T-cell (primary cell): Measurements from ENCODE around the gene PIEZO2. TPM values are rescaled to one million over a fixed set of nuclear protein-coding genes. Genes with fewer than 3 reads are reported as not detected.

Experiments used
- ATAC-seq, 4 experiments: fragments of 200-7000 bp in 3 of 4; fragments of 150-1000 bp in 1 of 4; cut with Tn5 transposase; replicated peaks in 1 of 4; 1 replicate in 3 of 4; 2 replicates in 1 of 4; pipeline ENCODE4 v1.10.0; 2021; ENCODE audit warnings: moderate library complexity in 3 of 4, mild to moderate bottlenecking in 2 of 4, moderate number of reproducible peaks in 1 of 4
- CTCF ChIA-PET, 2 donors: fragments of 300-600 bp; sonication (Branson Sonifier 250); formaldehyde crosslinking; loops; one replicate each; lab custom pipeline; 2022; ENCODE audit warnings: antibody characterized with exemption in 2 of 2; lab: Charles Lee
- POLR2A ChIA-PET, 2 donors: fragments of 300-600 bp; sonication (Branson Sonifier 250); formaldehyde crosslinking; loops; one replicate each; lab custom pipeline; 2022; ENCODE audit warnings: antibody characterized with exemption in 2 of 2; lab: Charles Lee
- DNase-seq, 35 experiments: peaks; one replicate each; pipeline versions ENCODE4 v3.0.0 to v3.0.0-alpha.2; 2013 to 2023
- H3K27ac ChIP-seq: one replicate; pipeline ENCODE4 v1.5.1; 2013; ENCODE audit warnings: low read length
- H3K27me3 ChIP-seq, 2 experiments: replicated peaks in 1 of 2; 1 replicate in 1 of 2; 2 replicates in 1 of 2; pipeline versions ENCODE4 v1.6.1 to v1.7.0; 2013; ENCODE audit warnings: low read length in 1 of 2, mixed read lengths in 1 of 2; ENCODE audit not compliant: control insufficient read depth in 2 of 2, insufficient read depth in 2 of 2; ENCODE audit errors: extremely low read depth in 1 of 2
- H3K36me3 ChIP-seq, 2 donors: 1 replicate in 1 of 2; 2 replicates in 1 of 2; pipeline versions ENCODE4 v1.6.1 to v1.7.0; 2013; ENCODE audit warnings: low read length in 1 of 2; ENCODE audit not compliant: control insufficient read depth in 2 of 2, insufficient read depth in 1 of 2; ENCODE audit errors: extremely low read depth in 1 of 2
- H3K4me1 ChIP-seq, 2 experiments: 1 replicate in 1 of 2; 2 replicates in 1 of 2; pipeline versions ENCODE4 v1.6.1 to v1.7.0; 2013; ENCODE audit warnings: low read length in 2 of 2, mixed read lengths in 1 of 2; ENCODE audit not compliant: insufficient read depth in 2 of 2, control insufficient read depth in 1 of 2; ENCODE audit errors: extremely low read depth in 1 of 2
- H3K4me3 ChIP-seq, 2 donors: 1 replicate in 1 of 2; 2 replicates in 1 of 2; pipeline versions ENCODE4 v1.5.1 to v1.7.0; 2013; ENCODE audit warnings: mild to moderate bottlenecking in 2 of 2, low read length in 1 of 2, moderate library complexity in 1 of 2; ENCODE audit not compliant: control insufficient read depth in 1 of 2; ENCODE audit errors: extremely low read depth in 1 of 2
- H3K9me3 ChIP-seq: 2 replicates; pipeline ENCODE4 v1.7.0; 2013
- H3K27ac Mint-ChIP-seq, 2 donors: one replicate each; pipeline ENCODE4 v1.8.0; 2020 to 2021; ENCODE audit warnings: mild to moderate bottlenecking in 2 of 2, mixed read lengths in 2 of 2
- H3K27me3 Mint-ChIP-seq, 2 donors: one replicate each; pipeline ENCODE4 v1.8.0; 2021 to 2022; ENCODE audit warnings: mixed read lengths in 2 of 2
- H3K36me3 Mint-ChIP-seq: one replicate; pipeline ENCODE4 v1.8.0; 2021; ENCODE audit warnings: mixed read lengths
- H3K4me1 Mint-ChIP-seq, 3 donors: one replicate each; pipeline ENCODE4 v1.8.0; 2020 to 2022; ENCODE audit warnings: mixed read lengths in 3 of 3, mild to moderate bottlenecking in 1 of 3
- H3K4me3 Mint-ChIP-seq, 3 donors: one replicate each; pipeline ENCODE4 v1.8.0; 2020 to 2022; ENCODE audit warnings: mild to moderate bottlenecking in 3 of 3, mixed read lengths in 3 of 3, moderate library complexity in 3 of 3
- H3K9me3 Mint-ChIP-seq, 3 donors: one replicate each; pipeline ENCODE4 v1.8.0; 2020 to 2022; ENCODE audit warnings: mixed read lengths in 3 of 3
- WGBS: methylation state at CpG from one replicate; pipeline ENCODE4 v1.1.5; 2013; ENCODE audit warnings: missing lambda C conversion rate; ENCODE audit not compliant: insufficient coverage; 5-methylcytosine and 5-hydroxymethylcytosine counted together
- total RNA-seq, 35 experiments: library from RNA in 6 of 35; stranded (reverse) in 6 of 35; fragments of 120-200 nt in 1 of 35; gene quantifications; one replicate each; pipeline versions ENCODE4 v1.2.1 to v1.2.4 and lab custom pipeline; 2013 to 2026

PIEZO2 gene
- total RNA-seq, 5 donors from 2014 or later (not counting 1 experiment from before 2014, with no cell fraction given) = 0.05 to 0.90 (median 0.21) TPM; not detected in 1

- WGBS = 84% methylated on average over 6 of the region's 7 CpGs
- H3K4me3 Mint-ChIP-seq = no peak overlapping the region
- H3K4me3 ChIP-seq = no peak overlapping the region
- peaks cover 0 to 7% of the 10 kb centered on the region in 2 experiments for H3K27me3 ChIP-seq
- no peaks in the 10 kb centered on the region for H3K4me1 Mint-ChIP-seq
- POLR2A ChIA-PET = no interaction called here
- no peaks in the 10 kb centered on the region for H3K36me3 ChIP-seq
- no peaks in the 10 kb centered on the region for H3K9me3 ChIP-seq
- no peak overlapping the region for H3K27ac Mint-ChIP-seq
- H3K27me3 Mint-ChIP-seq = peaks cover 0 to 9% of the 10 kb centered on the region in 2 donors
- no peaks in the 10 kb centered on the region for H3K9me3 Mint-ChIP-seq
- H3K4me1 ChIP-seq = no peaks in the 10 kb centered on the region
- CTCF ChIA-PET = no interaction called here
- H3K36me3 Mint-ChIP-seq = no peaks in the 10 kb centered on the region
- H3K27ac ChIP-seq = no peak overlapping the region
- DNase-seq (no peak), ATAC-seq (no peak)
Measured at GRCh38 chr18:10759241-10759640, 390.1 kb downstream of the PIEZO2 start.

GRCh38 chr18:10757946-10758345 is 391.4 kb downstream of the PIEZO2 start:
- CTCF ChIA-PET = no interaction called here
- no peak for ATAC-seq

GRCh38 chr18:10757349-10757748 is 392.0 kb downstream of the PIEZO2 start:
- Mint-ChIP-seq H3K36me3 (no peaks in the 10 kb centered on the region), H3K27me3 (peaks cover 0 to 2% of the 10 kb centered on the region in 2 donors), H3K27ac (no peak overlapping the region), H3K4me1 (no peaks in the 10 kb centered on the region), H3K9me3 (no peaks in the 10 kb centered on the region), H3K4me3 (no peak overlapping the region)
- Histone ChIP-seq H3K27me3 (peaks cover 0 to 7% of the 10 kb centered on the region in 2 experiments), H3K27ac (no peak overlapping the region), H3K9me3 (no peaks in the 10 kb centered on the region), H3K36me3 (no peaks in the 10 kb centered on the region), H3K4me3 (no peak overlapping the region), H3K4me1 (no peaks in the 10 kb centered on the region)
- ATAC-seq (no peak), DNase-seq (no peak)
- CTCF ChIA-PET = no interaction called here
- POLR2A ChIA-PET = no interaction called here

More at GRCh38 chr18:10757946-10758345, 391.4 kb downstream of the PIEZO2 start:
- H3K27me3 Mint-ChIP-seq = peaks cover 0 to 4% of the 10 kb centered on the region in 2 donors
- H3K9me3 Mint-ChIP-seq = no peaks in the 10 kb centered on the region
- Histone ChIP-seq H3K27me3 (peaks cover 0 to 7% of the 10 kb centered on the region in 2 experiments), H3K4me3 (no peak overlapping the region), H3K4me1 (no peaks in the 10 kb centered on the region), H3K36me3 (no peaks in the 10 kb centered on the region), H3K27ac (no peak overlapping the region), H3K9me3 (no peaks in the 10 kb centered on the region)
- POLR2A ChIA-PET = interaction anchor here in 1 of 2 donors (0.7 kb wide), 1 partner anchor 16 kb away, joined by 4 read pairs; no protein-coding TSS in a partner anchor
- no peak overlapping the region for H3K4me3 Mint-ChIP-seq
- H3K36me3 Mint-ChIP-seq = no peaks in the 10 kb centered on the region
- H3K27ac Mint-ChIP-seq = no peak overlapping the region
- no peak for DNase-seq
- H3K4me1 Mint-ChIP-seq = no peaks in the 10 kb centered on the region
- WGBS = 89% methylated on average over 5 of the region's 6 CpGs

- Mint-ChIP-seq H3K9me3 (no peaks in the 10 kb centered on the region), H3K36me3 (no peaks in the 10 kb centered on the region), H3K4me1 (no peaks in the 10 kb centered on the region), H3K27ac (no peak overlapping the region), H3K4me3 (no peak overlapping the region), H3K27me3 (peaks cover 0 to 2% of the 10 kb centered on the region in 2 donors)
- ChIA-PET POLR2A (no interaction called here), CTCF (interaction anchor here in 1 of 2 donors (0.6 kb wide), 1 partner anchor 12 kb away, joined by 5 read pairs; no protein-coding TSS in a partner anchor)
- Histone ChIP-seq H3K27ac (no peak overlapping the region), H3K4me1 (no peaks in the 10 kb centered on the region), H3K4me3 (no peak overlapping the region), H3K36me3 (no peaks in the 10 kb centered on the region), H3K9me3 (no peaks in the 10 kb centered on the region), H3K27me3 (peaks cover 0 to 7% of the 10 kb centered on the region in 2 experiments)
- WGBS = 56% methylated on average over 1 of the region's 1 CpG
- DNase-seq (no peak), ATAC-seq (no peak)
Measured at GRCh38 chr18:10755855-10756254, 393.5 kb downstream of the PIEZO2 start.

- Histone ChIP-seq H3K27ac (no peak overlapping the region), H3K27me3 (peaks cover 0 to 7% of the 10 kb centered on the region in 2 experiments), H3K9me3 (no peaks in the 10 kb centered on the region), H3K4me1 (no peaks in the 10 kb centered on the region), H3K36me3 (no peaks in the 10 kb centered on the region), H3K4me3 (no peak overlapping the region)
- no peak overlapping the region for H3K27ac Mint-ChIP-seq
- no peaks in the 10 kb centered on the region for H3K9me3 Mint-ChIP-seq
- no peaks in the 10 kb centered on the region for H3K4me1 Mint-ChIP-seq
- no peak overlapping the region for H3K4me3 Mint-ChIP-seq
- DNase-seq (no peak), ATAC-seq (no peak)
- POLR2A ChIA-PET = no interaction called here
- 100% methylated on average over 1 of the region's 4 CpGs for WGBS
- CTCF ChIA-PET = no interaction called here
- H3K27me3 Mint-ChIP-seq = peaks cover 0 to 2% of the 10 kb centered on the region in 2 donors
- no peaks in the 10 kb centered on the region for H3K36me3 Mint-ChIP-seq
Measured at GRCh38 chr18:10754128-10754527, 395.2 kb downstream of the PIEZO2 start.

- Mint-ChIP-seq H3K36me3 (no peaks in the 10 kb centered on the region), H3K9me3 (no peaks in the 10 kb centered on the region), H3K27me3 (no peaks in the 10 kb centered on the region), H3K27ac (no peak overlapping the region), H3K4me1 (no peaks in the 10 kb centered on the region), H3K4me3 (no peak overlapping the region)
- Histone ChIP-seq H3K36me3 (no peaks in the 10 kb centered on the region), H3K27me3 (peaks cover 0 to 4% of the 10 kb centered on the region in 2 experiments), H3K9me3 (no peaks in the 10 kb centered on the region), H3K27ac (no peak overlapping the region), H3K4me1 (no peaks in the 10 kb centered on the region), H3K4me3 (no peak overlapping the region)
- ATAC-seq (no peak), DNase-seq (no peak)
- CTCF ChIA-PET = no interaction called here
- 79% methylated on average over 6 of the region's 8 CpGs for WGBS
- POLR2A ChIA-PET = no interaction called here
Measured at GRCh38 chr18:10752382-10752781, 397.0 kb downstream of the PIEZO2 start.

GRCh38 chr18:10751653-10752052 is 397.7 kb downstream of the PIEZO2 start:
- Mint-ChIP-seq H3K9me3 (no peaks in the 10 kb centered on the region), H3K4me1 (no peaks in the 10 kb centered on the region), H3K27me3 (no peaks in the 10 kb centered on the region), H3K4me3 (no peak overlapping the region), H3K36me3 (no peaks in the 10 kb centered on the region), H3K27ac (no peak overlapping the region)
- ChIA-PET CTCF (no interaction called here), POLR2A (no interaction called here)
- Histone ChIP-seq H3K27me3 (peaks cover 0 to 4% of the 10 kb centered on the region in 2 experiments), H3K36me3 (no peaks in the 10 kb centered on the region), H3K4me1 (no peaks in the 10 kb centered on the region), H3K4me3 (no peak overlapping the region), H3K9me3 (no peaks in the 10 kb centered on the region), H3K27ac (no peak overlapping the region)
- DNase-seq = no peak
- 67% methylated on average over 4 of the region's 8 CpGs for WGBS
- ATAC-seq = no peak
